Ovary (tissue), 9 donors: ENCODE results near the gene VAC14. TPM values are rescaled to one million over a fixed set of nuclear protein-coding genes. Genes with fewer than 3 reads are reported as not detected.

ENCODE experiments used
- DNase-seq, 5 donors: peaks; one replicate each; pipeline ENCODE4 v3.0.0-alpha.2; 2019 to 2020
- H3K27ac ChIP-seq, 2 donors: fragments of 200-600 bp; one replicate each; pipeline versions ENCODE4 v1.5.1 to v1.8.0; 2019 to 2022
- H3K27me3 ChIP-seq: fragments of 200-600 bp; one replicate; pipeline ENCODE4 v1.8.0; 2022
- H3K36me3 ChIP-seq: fragments of 200-600 bp; sonication (generic); one replicate; pipeline ENCODE4 v1.5.1; 2019
- H3K4me1 ChIP-seq: one replicate; pipeline ENCODE4 v1.8.1; 2013; ENCODE audit warnings: mild to moderate bottlenecking, moderate library complexity; ENCODE audit not compliant: insufficient read depth
- H3K4me3 ChIP-seq: fragments of 200-600 bp; sonication (generic); one replicate; pipeline ENCODE4 v1.5.1; 2017
- H3K9me3 ChIP-seq, 2 donors: fragments of 200-600 bp in 1 of 2; sonication (generic) in 1 of 2; one replicate each; pipeline versions ENCODE4 v1.5.1 to v1.8.1; 2013 to 2019; ENCODE audit warnings: mild to moderate bottlenecking in 1 of 2, moderate library complexity in 1 of 2
- EP300 ChIP-seq: sonication (generic); formaldehyde crosslinking; IDR thresholded peaks from one replicate; pipeline ENCODE4 v1.6.1; 2017; ENCODE audit warnings: antibody characterized with exemption
- POLR2A ChIP-seq: fragments of 450-650 bp; IDR thresholded peaks from one replicate; pipeline ENCODE4 v1.6.1; 2017; ENCODE audit warnings: antibody characterized with exemption, mild to moderate bottlenecking, moderate library complexity
- WGBS, 3 donors: extraction: QIAGEN DNeasy Blood & Tissue Kit in 1 of 3; methylation state at CpG; one replicate each; pipeline versions ENCODE4 v1.1.5 to v1.1.7; 2013 to 2017; 5-methylcytosine and 5-hydroxymethylcytosine counted together
- intact Hi-C, 4 donors: fragments of 100-400 bp; cut with DNase I; formaldehyde crosslinking; loops; one replicate each; pipeline versions ENCODE4 v1.11.0 to v1.15.1; 2022 to 2023
- polyA plus RNA-seq, 2 donors: library from polyadenylated mRNA; stranded (reverse); fragments of 200-250 nt in 1 of 2; fragments of 350-450 nt in 1 of 2; fragmentation: Illumina TruSeq in 1 of 2; extraction: RNeasy Lipid Tissue Mini Kit (QIAGEN cat#74804) in 1 of 2; gene quantifications; one replicate each; pipeline ENCODE4 v1.2.3, GENCODE V29; 2013 to 2014
- total RNA-seq, 7 donors: library from RNA; depleted of rRNA in 2 of 7; stranded (reverse); fragments of >200 nt in 2 of 7; fragmentation: NEBNext Ultra II Directional in 3 of 7; extraction: Animal tissue kit (Norgen Biotek cat#: 25700) in 3 of 7; gene quantifications; one replicate each; pipeline versions ENCODE4 v1.1.0 to v1.2.4, GENCODE V29; 2016 to 2023
- TF ChIP-seq, protein P1 (sequence below), 3 donors: fragments of 450-650 bp in 2 of 3; fragments of 200-600 bp in 1 of 3; IDR thresholded peaks; one replicate each; pipeline versions ENCODE4 v1.5.1 to v1.8.0; 2016 to 2022; ENCODE audit warnings: antibody characterized with exemption in 3 of 3, mild to moderate bottlenecking in 1 of 3
- donor health status: DM: no; HTN: no; CAD: no; lungs with moderate emphysema.
- donor health status: DM: no; HTN: no; CAD: no.
- donor health status: Bipolar disorder and iron deficiency.
- donor health status: DM: yes; HTN: yes; CAD: no.
- donor health status: DM: no; HTN: no; CAD: no.
- donor health status: DM: yes; HTN: yes; CAD: no.

Gene VAC14
- total and polyA plus RNA-seq, 9 donors = 9.9 to 32.4 (median 21.1) TPM

DNA sequence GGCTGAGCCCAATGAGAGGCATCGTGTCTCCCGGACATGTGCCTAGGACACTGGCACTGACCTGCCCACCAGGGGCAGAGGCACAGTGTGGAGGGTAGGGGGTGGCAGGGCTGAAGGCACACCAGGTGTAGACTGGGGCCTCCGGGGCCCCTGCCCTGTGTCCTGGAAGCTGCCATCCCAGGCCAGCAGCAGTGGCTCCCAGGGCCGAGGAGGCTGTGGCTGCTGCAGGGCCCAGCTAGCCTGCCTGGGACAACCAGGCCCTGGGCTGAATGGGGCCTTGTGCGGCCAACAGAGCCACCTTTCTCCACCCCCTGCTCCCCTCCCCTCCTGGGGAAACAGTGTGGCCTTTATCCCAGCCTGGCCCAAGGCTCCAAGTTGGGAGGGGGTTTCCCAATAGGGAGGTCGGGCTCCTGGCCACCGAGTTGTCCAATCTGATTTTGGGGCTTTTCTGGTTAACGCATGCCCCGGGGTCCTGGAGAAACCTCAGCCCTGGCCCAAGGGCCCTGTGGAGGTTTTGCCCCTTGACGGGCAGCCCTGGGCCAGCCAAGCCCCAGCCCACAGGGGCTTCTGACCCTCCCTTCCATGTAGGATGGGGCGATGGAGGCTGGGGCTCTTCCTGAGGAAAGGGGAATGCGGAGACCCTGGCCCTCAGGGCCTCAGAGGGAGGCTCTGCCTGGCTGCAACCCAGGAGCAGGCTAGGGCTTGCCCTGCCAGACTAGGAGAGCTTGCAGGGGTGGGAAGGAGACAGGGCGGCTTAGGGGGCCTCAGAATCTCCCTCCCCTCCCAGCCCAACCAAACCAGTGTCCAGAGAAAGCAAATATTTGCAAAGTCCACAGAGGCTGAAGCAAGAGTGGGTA is 119.3 kb downstream of the VAC14 start:
- Histone ChIP-seq H3K9me3 (no peaks in the 10 kb centered on the region), H3K27ac (peak overlapping the region; percentile 34 to 56), H3K36me3 (no peaks in the 10 kb centered on the region), H3K27me3 (no peaks in the 10 kb centered on the region), H3K4me3 (no peak overlapping the region), H3K4me1 (peaks cover 35% of the 10 kb centered on the region)
- no peak for TF ChIP-seq POLR2A
- TF ChIP-seq EP300 = no peak
- TF ChIP-seq, protein P1, sequence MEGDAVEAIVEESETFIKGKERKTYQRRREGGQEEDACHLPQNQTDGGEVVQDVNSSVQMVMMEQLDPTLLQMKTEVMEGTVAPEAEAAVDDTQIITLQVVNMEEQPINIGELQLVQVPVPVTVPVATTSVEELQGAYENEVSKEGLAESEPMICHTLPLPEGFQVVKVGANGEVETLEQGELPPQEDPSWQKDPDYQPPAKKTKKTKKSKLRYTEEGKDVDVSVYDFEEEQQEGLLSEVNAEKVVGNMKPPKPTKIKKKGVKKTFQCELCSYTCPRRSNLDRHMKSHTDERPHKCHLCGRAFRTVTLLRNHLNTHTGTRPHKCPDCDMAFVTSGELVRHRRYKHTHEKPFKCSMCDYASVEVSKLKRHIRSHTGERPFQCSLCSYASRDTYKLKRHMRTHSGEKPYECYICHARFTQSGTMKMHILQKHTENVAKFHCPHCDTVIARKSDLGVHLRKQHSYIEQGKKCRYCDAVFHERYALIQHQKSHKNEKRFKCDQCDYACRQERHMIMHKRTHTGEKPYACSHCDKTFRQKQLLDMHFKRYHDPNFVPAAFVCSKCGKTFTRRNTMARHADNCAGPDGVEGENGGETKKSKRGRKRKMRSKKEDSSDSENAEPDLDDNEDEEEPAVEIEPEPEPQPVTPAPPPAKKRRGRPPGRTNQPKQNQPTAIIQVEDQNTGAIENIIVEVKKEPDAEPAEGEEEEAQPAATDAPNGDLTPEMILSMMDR (IDR thresholded peaks at IDR 0.05) = no peak
- intact Hi-C loops = loop anchor here (2.0 to 10.0 kb wide), 3 partner anchors 81 to 673 kb away; partner anchors contain the start of gene CALB2 (in 1 of the 4)
- peak in 3 of 5 donors; percentile 43 to 53 (median 44) for DNase-seq
- 33 to 44% (median 35%) methylated on average over 10 to 13 of the region's 13 CpGs for WGBS, 3 donors

DNA sequence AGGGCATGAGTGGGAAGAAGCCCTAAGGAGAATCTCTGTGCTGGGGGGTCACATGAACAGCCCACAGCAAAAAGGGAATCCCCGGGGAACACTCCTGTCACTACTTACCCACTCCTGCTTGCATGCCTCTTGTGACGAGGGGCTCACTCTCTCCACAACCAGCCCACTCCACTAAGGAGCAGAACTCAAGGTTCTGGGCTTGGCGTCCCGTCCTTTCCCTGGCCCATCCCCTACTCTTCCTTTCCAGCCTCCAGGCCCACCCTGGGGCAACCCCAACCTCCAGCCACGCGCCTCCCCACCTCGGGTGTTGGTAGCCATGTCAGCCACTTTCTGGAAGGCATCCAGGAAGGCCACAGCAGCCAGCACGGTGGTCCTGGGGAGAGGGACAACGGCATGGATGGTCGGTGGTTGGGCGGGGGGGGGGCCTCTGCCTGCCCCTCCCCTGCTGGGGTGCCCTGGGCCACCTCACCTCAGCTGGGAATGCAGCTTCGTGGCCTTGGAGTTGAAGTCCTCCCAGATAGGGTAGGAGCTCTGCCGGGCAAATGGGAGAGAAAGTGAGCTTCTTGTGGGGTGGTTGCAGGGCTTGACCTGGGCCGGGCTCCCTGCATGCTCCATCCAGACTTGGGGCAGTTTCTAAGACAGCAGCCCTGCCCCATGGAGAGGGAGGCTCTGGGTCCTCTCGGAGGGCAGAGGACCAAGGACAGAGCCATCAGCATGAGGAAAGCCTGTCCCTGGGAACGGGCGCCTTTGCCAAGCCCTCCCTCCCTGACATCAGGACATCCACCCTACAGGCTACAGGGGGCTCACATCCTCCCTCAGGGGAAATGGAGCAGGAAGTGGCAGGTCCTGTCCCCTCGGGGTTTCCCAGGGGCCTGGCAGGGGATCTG is 120.2 kb downstream of the VAC14 start:
- Histone ChIP-seq H3K36me3 (no peaks in the 10 kb centered on the region), H3K4me1 (peaks cover 33% of the 10 kb centered on the region), H3K4me3 (no peak overlapping the region), H3K27ac (peak overlapping the region; percentile 34 to 56), H3K27me3 (no peaks in the 10 kb centered on the region), H3K9me3 (no peaks in the 10 kb centered on the region)
- peak in 4 of 5 donors; percentile 37 to 53 (median 42) for DNase-seq
- intact Hi-C loops = loop anchor here (1.0 to 10.0 kb wide), 4 partner anchors 82 to 674 kb away; partner anchors contain the start of gene CALB2 (in 1 of the 4)
- 37 to 42% (median 37%) methylated on average over 18 of the region's 18 CpGs for WGBS, 3 donors
- no peak for TF ChIP-seq POLR2A
- TF ChIP-seq, protein P1 (IDR thresholded peaks at IDR 0.05) = no peak
- TF ChIP-seq EP300 = no peak

DNA sequence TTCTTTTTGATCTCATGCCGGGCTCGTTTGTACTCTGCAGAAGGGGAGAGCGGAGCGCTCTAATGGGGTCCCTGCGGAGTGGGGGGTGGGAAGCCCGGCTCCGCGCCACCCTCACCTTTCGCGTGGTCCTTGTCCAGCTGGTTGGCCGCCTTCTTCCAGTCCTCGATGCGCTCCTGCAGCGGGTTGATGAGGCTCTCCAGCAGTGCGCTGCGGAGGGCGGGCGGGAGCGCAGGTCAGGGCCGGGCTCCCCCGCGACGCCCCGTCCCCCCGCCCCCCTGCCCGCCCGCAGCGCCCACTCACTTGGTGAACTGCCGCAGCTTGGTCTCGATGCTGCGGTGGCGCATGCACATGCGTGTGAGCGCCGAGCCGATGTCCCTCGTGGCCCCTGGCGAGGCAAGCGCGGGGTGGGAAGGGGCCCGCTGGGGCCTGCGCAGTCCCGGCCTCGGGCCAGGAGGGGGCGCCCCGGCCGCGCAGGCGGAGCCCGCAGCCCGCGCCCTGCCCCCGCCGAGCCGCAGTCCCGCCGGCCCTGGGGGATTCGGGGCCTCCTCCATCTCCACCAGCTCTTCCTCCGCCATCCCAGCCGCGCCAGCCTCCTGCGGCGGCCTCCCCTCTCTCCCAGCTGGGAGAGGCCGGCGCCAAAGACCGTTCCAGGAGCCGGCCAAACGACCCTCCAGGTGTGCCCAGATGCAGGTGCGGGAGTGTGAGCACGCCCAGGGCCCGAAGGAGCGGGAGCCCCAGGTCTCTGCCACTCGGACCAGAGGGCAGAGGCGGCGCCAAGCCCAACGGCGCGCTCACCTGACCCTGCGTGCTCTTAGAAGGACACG is 121.1 kb downstream of the VAC14 start:
- no peaks in the 10 kb centered on the region for H3K36me3 ChIP-seq
- no peaks in the 10 kb centered on the region for H3K27me3 ChIP-seq
- no peaks in the 10 kb centered on the region for H3K9me3 ChIP-seq
- WGBS, 3 donors = 32 to 56% (median 42%) methylated on average over 36 to 80 of the region's 80 CpGs
- intact Hi-C loops = loop anchor here (1.0 to 10.0 kb wide), 4 partner anchors 82 to 675 kb away; partner anchors contain the start of gene CALB2 (in 1 of the 4)
- peak overlapping the region in 1 of 2 donors; percentile 43 for H3K27ac ChIP-seq
- peak in 4 of 5 donors; percentile 59 to 68 (median 62) for DNase-seq
- H3K4me1 ChIP-seq = peaks cover 33% of the 10 kb centered on the region
- TF ChIP-seq, protein P1 (IDR thresholded peaks at IDR 0.05) = peak; percentile 21 to 86 (median 83)
- no peak for TF ChIP-seq POLR2A
- H3K4me3 ChIP-seq = no peak overlapping the region
